ENCODE data around the gene HYLS1. TPM values are rescaled to one million over a fixed set of nuclear protein-coding genes. Genes with fewer than 3 reads are reported as not detected.

Gene HYLS1
- total and polyA plus RNA-seq, 9 of the 15 experiments (the other 6 are each of a cell fraction or from before 2014, with no cell fraction given), result 2.7 to 8.2 (median 4.8) TPM

DNA sequence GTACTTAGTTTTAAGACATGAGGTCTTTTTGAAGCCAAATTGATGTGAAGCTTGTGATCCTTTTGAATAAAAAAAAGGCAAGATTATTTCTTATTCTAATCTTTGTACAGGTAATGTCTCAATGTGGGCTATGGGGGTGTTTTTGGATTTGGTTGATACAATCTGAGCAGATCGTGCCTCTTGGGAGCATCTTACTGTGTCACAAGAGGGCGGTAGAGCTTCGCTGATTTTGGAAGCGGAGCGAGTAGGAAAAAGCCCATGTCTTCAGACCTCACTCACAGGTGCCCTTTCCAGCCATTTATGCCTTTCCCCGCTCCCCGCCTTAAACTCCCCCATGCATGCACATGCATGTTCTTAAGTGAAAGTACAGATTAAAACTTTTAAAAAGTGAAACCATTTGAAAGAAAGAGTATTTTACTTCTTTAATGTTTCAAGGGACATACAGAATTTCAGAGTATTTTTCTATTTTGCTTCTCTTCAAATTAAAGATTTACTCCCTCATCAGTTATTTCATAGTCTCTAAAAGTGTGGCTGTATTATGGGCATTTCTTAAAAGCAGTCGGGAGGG, 35.6 kb downstream of the HYLS1 start (continued):
- TF ChIP-seq, protein P1, sequence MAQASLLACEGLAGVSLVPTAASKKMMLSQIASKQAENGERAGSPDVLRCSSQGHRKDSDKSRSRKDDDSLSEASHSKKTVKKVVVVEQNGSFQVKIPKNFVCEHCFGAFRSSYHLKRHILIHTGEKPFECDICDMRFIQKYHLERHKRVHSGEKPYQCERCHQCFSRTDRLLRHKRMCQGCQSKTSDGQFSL (CRISPR knock-in tag; IDR thresholded peaks at IDR 0.05), result no peak
- TF ChIP-seq, protein P1 (tag; IDR thresholded peaks at IDR 0.05), result no peak
- TF ChIP-seq SETDB1 (IDR thresholded peaks at IDR 0.05; ENCODE audit: low read length), result no peak
- TF ChIP-seq ASH1L (IDR thresholded peaks at IDR 0.05; ENCODE audit: borderline replicate concordance, low read depth, partially characterized antibody), result no peak
- TF ChIP-seq, protein P2, sequence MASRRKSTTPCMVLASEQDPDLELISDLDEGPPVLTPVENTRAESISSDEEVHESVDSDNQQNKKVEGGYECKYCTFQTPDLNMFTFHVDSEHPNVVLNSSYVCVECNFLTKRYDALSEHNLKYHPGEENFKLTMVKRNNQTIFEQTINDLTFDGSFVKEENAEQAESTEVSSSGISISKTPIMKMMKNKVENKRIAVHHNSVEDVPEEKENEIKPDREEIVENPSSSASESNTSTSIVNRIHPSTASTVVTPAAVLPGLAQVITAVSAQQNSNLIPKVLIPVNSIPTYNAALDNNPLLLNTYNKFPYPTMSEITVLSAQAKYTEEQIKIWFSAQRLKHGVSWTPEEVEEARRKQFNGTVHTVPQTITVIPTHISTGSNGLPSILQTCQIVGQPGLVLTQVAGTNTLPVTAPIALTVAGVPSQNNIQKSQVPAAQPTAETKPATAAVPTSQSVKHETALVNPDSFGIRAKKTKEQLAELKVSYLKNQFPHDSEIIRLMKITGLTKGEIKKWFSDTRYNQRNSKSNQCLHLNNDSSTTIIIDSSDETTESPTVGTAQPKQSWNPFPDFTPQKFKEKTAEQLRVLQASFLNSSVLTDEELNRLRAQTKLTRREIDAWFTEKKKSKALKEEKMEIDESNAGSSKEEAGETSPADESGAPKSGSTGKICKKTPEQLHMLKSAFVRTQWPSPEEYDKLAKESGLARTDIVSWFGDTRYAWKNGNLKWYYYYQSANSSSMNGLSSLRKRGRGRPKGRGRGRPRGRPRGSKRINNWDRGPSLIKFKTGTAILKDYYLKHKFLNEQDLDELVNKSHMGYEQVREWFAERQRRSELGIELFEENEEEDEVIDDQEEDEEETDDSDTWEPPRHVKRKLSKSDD (conservative IDR thresholded peaks at IDR 0.05; ENCODE audit: low read length), result no peak
- TF ChIP-seq FIP1L1 (IDR thresholded peaks at IDR 0.05; ENCODE audit: low read depth, low read length, poor library complexity, severe bottlenecking), result no peak
- no peak for TF ChIP-seq NFATC3 (IDR thresholded peaks at IDR 0.05)
- no peak for TF ChIP-seq XRCC5 (IDR thresholded peaks at IDR 0.05; ENCODE audit: low read depth, low read length)
- TF ChIP-seq, protein P3, sequence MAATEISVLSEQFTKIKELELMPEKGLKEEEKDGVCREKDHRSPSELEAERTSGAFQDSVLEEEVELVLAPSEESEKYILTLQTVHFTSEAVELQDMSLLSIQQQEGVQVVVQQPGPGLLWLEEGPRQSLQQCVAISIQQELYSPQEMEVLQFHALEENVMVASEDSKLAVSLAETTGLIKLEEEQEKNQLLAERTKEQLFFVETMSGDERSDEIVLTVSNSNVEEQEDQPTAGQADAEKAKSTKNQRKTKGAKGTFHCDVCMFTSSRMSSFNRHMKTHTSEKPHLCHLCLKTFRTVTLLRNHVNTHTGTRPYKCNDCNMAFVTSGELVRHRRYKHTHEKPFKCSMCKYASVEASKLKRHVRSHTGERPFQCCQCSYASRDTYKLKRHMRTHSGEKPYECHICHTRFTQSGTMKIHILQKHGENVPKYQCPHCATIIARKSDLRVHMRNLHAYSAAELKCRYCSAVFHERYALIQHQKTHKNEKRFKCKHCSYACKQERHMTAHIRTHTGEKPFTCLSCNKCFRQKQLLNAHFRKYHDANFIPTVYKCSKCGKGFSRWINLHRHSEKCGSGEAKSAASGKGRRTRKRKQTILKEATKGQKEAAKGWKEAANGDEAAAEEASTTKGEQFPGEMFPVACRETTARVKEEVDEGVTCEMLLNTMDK (IDR thresholded peaks at IDR 0.05; ENCODE audit: borderline replicate concordance, insufficient read depth, low read depth, low read length, poor library complexity, severe bottlenecking), result no peak
- no peak for TF ChIP-seq NONO (IDR thresholded peaks at IDR 0.05; ENCODE audit: low read depth in 2 of 2, low read length in 1 of 2)
- no peak for TF ChIP-seq BRD9 (IDR thresholded peaks at IDR 0.05; ENCODE audit: low read depth, partially characterized antibody)
- TF ChIP-seq LCOR (CRISPR knock-in tag; IDR thresholded peaks at IDR 0.05), result 0 out of 2 replicates have a peak, but pooled peaks have one; percentile 52
- no peak for TF ChIP-seq ZNF232 (CRISPR knock-in tag; IDR thresholded peaks at IDR 0.05)
- TF ChIP-seq NFIC (IDR thresholded peaks at IDR 0.05), result no peak
- no peak for TF ChIP-seq ETS1 (conservative IDR thresholded peaks at IDR 0.05; ENCODE audit: control insufficient read depth, low read depth, low read length)
- TF ChIP-seq BMI1 (IDR thresholded peaks at IDR 0.05; ENCODE audit: low read length), result no peak
- TF ChIP-seq CEBPB (tag; IDR thresholded peaks at IDR 0.05), result no peak
- TF ChIP-seq BCOR (IDR thresholded peaks at IDR 0.05), result no peak
- no peak for TF ChIP-seq RFX5 (IDR thresholded peaks at IDR 0.05; ENCODE audit: low read depth, low read length)
- no peak for TF ChIP-seq CEBPG (CRISPR knock-in tag; IDR thresholded peaks at IDR 0.05)
- TF ChIP-seq CEBPG (tag; conservative IDR thresholded peaks at IDR 0.05 in 1 of 2, IDR thresholded peaks at IDR 0.05 in 1 of 2), result no peak

Measured in K562 (cell line).